ENCODE data around the gene PKM.

Gene PKM

DNA sequence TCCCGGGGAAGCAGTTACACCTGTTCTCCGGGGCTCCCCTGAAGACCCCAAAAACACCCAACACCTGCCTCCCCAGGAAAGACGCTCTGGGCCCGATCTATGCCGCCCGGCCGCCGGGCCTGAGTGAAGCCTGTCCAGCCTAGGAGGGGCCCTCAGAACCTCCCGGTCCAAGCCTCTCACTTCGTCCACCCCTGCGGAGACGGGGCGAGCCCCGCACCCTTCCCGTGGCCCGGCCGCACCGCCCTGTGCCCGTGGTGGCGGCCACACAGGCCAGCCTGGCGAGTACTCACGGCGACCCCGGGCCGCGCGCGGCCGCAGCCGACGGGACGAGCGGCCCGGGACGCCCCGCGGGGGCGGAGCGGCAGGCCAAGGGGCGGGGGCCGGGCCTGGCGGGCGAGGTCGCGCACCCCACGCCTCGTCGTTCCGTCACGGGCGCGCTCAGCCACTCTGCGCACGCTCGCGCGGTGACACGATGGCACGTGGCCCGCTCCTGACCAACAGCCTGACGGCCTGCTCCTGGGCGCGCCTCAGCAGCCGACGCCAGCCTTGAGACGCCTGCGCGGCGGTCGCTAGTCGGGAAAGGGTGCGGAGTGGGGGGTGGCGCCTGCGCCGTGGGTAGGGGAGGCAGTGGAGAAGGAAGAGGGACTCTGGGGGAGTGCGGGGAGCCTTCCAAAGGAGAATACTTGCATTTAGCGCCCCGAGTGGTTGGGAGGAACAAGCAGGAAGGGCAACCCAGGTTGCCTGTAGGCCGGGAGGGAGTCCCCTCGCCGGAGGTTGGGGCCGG is 41.4 kb upstream of the PKM start, which contains the start of gene PARP6:
TSS of gene PARP6 (minus strand) at position 342 of the 784 bp plus-strand sequence. CDS start 5,077 bp downstream, outside the sequence.
- DNase-seq (ENCODE audit: low read depth) = peak; percentile 88
- TF ChIP-seq CTCF (IDR thresholded peaks at IDR 0.05; ENCODE audit: low read depth, low read length, missing control alignments) = peak; percentile 63
- in situ Hi-C loops (cut with HindIII; ENCODE audit: low sequenced_read_pairs) = loop anchor here (5.0 to 10.0 kb wide), 2 partner anchors 80 to 222 kb away; no protein-coding TSS in a partner anchor
- H3K4me3 ChIP-seq (ENCODE audit: low read depth, low read length) = peak within 1 kb of the TSS; percentile 84

DNA sequence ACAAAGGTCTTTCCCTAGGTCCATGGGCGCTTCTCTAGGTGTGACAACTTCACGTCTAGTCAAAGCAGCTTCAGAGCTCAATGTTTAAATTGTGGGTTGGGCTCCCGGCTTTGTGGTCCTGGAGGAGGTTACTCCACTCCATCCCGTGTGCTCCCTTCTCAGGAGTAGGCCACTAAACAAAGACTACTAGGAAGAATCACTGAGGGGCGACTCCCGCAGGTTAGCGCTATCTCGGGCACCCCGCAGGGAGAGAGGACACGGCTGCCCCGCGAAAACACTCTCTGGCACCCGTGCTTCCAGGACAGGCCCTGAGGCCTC is 40.9 kb upstream of the PKM start:
- DNase-seq (ENCODE audit: low read depth) = no peak
- in situ Hi-C loops (cut with HindIII; ENCODE audit: low sequenced_read_pairs) = loop anchor here (5.0 to 10.0 kb wide), 2 partner anchors 80 to 223 kb away; no protein-coding TSS in a partner anchor
- no peak for TF ChIP-seq CTCF (IDR thresholded peaks at IDR 0.05; ENCODE audit: low read depth, low read length, missing control alignments)
- peak overlapping the region; percentile 84 for H3K4me3 ChIP-seq (ENCODE audit: low read depth, low read length)

GRCh38 chr15:72271221-72271620 is 40.2 kb upstream of the PKM start:
- no peak for DNase-seq (ENCODE audit: low read depth)
- H3K4me3 ChIP-seq (ENCODE audit: low read depth, low read length) = peak overlapping the region; percentile 84
- in situ Hi-C loops (cut with HindIII; ENCODE audit: low sequenced_read_pairs) = loop anchor here (5.0 to 10.0 kb wide), 2 partner anchors 79 to 224 kb away; no protein-coding TSS in a partner anchor
- TF ChIP-seq CTCF (IDR thresholded peaks at IDR 0.05; ENCODE audit: low read depth, low read length, missing control alignments) = no peak

GRCh38 chr15:72269739-72270138 is 38.7 kb upstream of the PKM start:
- DNase-seq (ENCODE audit: low read depth) = no peak
- no peak for TF ChIP-seq CTCF (IDR thresholded peaks at IDR 0.05; ENCODE audit: low read depth, low read length, missing control alignments)
- no peak overlapping the region for H3K4me3 ChIP-seq (ENCODE audit: low read depth, low read length)
- in situ Hi-C loops (cut with HindIII; ENCODE audit: low sequenced_read_pairs) = loop anchor here (5.0 to 10.0 kb wide), 2 partner anchors 77 to 225 kb away; no protein-coding TSS in a partner anchor

GRCh38 chr15:72265031-72265430 is 34.0 kb upstream of the PKM start:
- H3K4me3 ChIP-seq (ENCODE audit: low read depth, low read length) = no peak overlapping the region
- TF ChIP-seq CTCF (IDR thresholded peaks at IDR 0.05; ENCODE audit: low read depth, low read length, missing control alignments) = no peak
- DNase-seq (ENCODE audit: low read depth) = no peak
- in situ Hi-C loops (cut with HindIII; ENCODE audit: low sequenced_read_pairs) = no loop called here

DNA sequence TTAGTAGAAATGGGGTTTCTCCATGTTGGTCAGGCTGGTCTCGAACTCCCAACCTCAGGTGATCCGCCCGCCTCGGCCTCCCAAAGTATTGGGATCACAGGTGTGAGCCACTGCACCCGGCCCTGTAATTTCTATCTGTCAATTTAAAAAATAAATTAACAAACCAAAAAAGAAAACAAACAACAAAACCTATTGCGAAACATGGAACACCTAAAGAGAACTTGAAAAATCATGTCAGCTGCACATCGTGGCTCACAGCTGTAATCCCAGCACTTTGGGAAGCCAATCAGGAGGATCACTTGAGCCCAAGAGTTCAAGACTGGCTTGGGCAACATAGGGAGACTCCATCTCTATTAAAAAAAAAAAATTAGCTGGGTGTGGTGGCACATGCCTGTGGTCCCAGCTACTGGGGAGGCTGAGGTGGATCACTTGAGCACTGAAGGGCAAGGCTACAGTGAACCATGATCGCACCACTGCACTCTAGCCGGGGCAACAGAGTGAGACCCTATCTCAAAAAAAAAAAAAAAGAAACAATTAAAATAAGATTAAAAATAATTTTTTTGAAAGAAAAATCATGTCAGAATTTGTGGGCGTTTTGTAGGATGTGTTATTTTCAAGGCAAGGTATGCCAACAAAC is 21.8 kb upstream of the PKM start:
- no peak for DNase-seq (ENCODE audit: low read depth)
- no peak for TF ChIP-seq CTCF (IDR thresholded peaks at IDR 0.05; ENCODE audit: low read depth, low read length, missing control alignments)
- H3K4me3 ChIP-seq (ENCODE audit: low read depth, low read length) = no peak overlapping the region
- in situ Hi-C loops (cut with HindIII; ENCODE audit: low sequenced_read_pairs) = no loop called here
